Measurements from ENCODE around the gene HSD17B4. TPM values are rescaled to one million over a fixed set of nuclear protein-coding genes. Genes with fewer than 3 reads are reported as not detected.
A peak's percentile ranks its signal among the peaks of the same experiment; 100 is the strongest.

Gene HSD17B4
- total RNA-seq, 1 donor from 2014 or later, result 115 TPM

DNA sequence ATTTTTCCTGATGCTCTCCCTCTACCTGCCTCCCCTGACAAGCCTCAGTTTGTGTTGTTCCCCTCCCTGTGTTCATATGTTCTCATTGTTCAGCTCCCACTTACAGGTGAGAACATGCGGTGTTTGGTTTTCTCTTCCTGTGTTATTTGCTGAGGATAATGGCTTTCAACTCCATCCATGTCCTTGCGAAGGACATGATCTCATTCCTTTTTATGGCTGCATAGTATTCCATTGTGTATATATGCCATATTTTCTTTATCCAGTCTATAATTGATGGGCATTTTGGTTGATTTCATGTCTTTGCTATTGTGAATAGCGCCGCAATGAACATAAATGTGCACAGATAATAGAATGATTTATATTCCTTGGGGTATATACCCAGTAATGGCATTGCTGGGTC, 99.5 kb downstream of the HSD17B4 start:
- no peaks in the 10 kb centered on the region for H3K27me3 ChIP-seq (ENCODE audit: control insufficient read depth, insufficient read depth, low read length)
- TF ChIP-seq, protein P1, sequence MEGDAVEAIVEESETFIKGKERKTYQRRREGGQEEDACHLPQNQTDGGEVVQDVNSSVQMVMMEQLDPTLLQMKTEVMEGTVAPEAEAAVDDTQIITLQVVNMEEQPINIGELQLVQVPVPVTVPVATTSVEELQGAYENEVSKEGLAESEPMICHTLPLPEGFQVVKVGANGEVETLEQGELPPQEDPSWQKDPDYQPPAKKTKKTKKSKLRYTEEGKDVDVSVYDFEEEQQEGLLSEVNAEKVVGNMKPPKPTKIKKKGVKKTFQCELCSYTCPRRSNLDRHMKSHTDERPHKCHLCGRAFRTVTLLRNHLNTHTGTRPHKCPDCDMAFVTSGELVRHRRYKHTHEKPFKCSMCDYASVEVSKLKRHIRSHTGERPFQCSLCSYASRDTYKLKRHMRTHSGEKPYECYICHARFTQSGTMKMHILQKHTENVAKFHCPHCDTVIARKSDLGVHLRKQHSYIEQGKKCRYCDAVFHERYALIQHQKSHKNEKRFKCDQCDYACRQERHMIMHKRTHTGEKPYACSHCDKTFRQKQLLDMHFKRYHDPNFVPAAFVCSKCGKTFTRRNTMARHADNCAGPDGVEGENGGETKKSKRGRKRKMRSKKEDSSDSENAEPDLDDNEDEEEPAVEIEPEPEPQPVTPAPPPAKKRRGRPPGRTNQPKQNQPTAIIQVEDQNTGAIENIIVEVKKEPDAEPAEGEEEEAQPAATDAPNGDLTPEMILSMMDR (IDR thresholded peaks at IDR 0.05; ENCODE audit: insufficient read depth, low read length, severe bottlenecking), result no peak
- DNase-seq (ENCODE audit: low read depth), result no peak
- no peak overlapping the region for H3K4me3 ChIP-seq (ENCODE audit: low read depth, low read length)
- FAIRE-seq, result no peak
- no peaks in the 10 kb centered on the region for H3K36me3 ChIP-seq (ENCODE audit: control insufficient read depth, insufficient read depth, low read length)

- Histone ChIP-seq H3K4me3 (ENCODE audit: low read depth, low read length) (no peak overlapping the region), H3K27me3 (ENCODE audit: control insufficient read depth, insufficient read depth, low read length) (no peaks in the 10 kb centered on the region), H3K36me3 (ENCODE audit: control insufficient read depth, insufficient read depth, low read length) (no peaks in the 10 kb centered on the region)
- FAIRE-seq (no peak), DNase-seq (ENCODE audit: low read depth) (no peak)
- TF ChIP-seq, protein P1 (IDR thresholded peaks at IDR 0.05; ENCODE audit: insufficient read depth, low read length, severe bottlenecking), result no peak
These were observed 102.3 kb downstream of the HSD17B4 start for GRCh38 chr5:119554597-119554996.

GRCh38 chr5:119570910-119571309, 118.6 kb downstream of the HSD17B4 start:
- TF ChIP-seq, protein P1 (IDR thresholded peaks at IDR 0.05; ENCODE audit: insufficient read depth, low read length, severe bottlenecking), result no peak
- no peak for DNase-seq (ENCODE audit: low read depth)
- FAIRE-seq, result no peak
- no peaks in the 10 kb centered on the region for H3K36me3 ChIP-seq (ENCODE audit: control insufficient read depth, insufficient read depth, low read length)
- no peaks in the 10 kb centered on the region for H3K27me3 ChIP-seq (ENCODE audit: control insufficient read depth, insufficient read depth, low read length)
- H3K4me3 ChIP-seq (ENCODE audit: low read depth, low read length), result no peak overlapping the region

GRCh38 chr5:119578937-119579336, 126.6 kb downstream of the HSD17B4 start:
- Histone ChIP-seq H3K27me3 (ENCODE audit: control insufficient read depth, insufficient read depth, low read length) (no peaks in the 10 kb centered on the region), H3K36me3 (ENCODE audit: control insufficient read depth, insufficient read depth, low read length) (no peaks in the 10 kb centered on the region), H3K4me3 (ENCODE audit: low read depth, low read length) (no peak overlapping the region)
- DNase-seq (ENCODE audit: low read depth) (peak; percentile 59), FAIRE-seq (no peak)
- TF ChIP-seq, protein P1 (IDR thresholded peaks at IDR 0.05; ENCODE audit: insufficient read depth, low read length, severe bottlenecking), result peak; percentile 38

DNA sequence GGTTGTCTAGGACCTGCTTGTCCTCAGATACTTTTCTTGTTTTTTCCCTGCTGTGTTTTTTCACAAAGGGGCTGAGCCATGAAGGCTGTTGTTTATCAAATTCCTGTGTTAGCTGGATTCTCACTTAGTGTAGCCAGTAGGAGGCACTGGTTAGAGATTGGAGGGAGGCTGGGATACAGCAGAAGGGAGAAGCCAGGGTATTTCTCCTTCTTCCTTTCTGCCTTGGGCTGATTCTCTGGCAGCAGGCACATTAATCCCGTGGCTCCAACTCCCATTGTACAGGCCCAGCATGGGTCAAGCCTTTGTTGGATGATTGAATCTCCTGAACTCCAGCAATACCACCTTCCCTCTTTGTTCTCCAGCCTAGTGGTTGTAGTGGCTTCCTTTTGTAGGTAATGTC, 130.7 kb downstream of the HSD17B4 start:
- Histone ChIP-seq H3K4me3 (ENCODE audit: low read depth, low read length) (no peak overlapping the region), H3K36me3 (ENCODE audit: control insufficient read depth, insufficient read depth, low read length) (no peaks in the 10 kb centered on the region), H3K27me3 (ENCODE audit: control insufficient read depth, insufficient read depth, low read length) (no peaks in the 10 kb centered on the region)
- FAIRE-seq (no peak), DNase-seq (ENCODE audit: low read depth) (no peak)
- TF ChIP-seq, protein P1 (IDR thresholded peaks at IDR 0.05; ENCODE audit: insufficient read depth, low read length, severe bottlenecking), result no peak

GRCh38 chr5:119583684-119584083, 131.4 kb downstream of the HSD17B4 start:
- TF ChIP-seq, protein P1 (IDR thresholded peaks at IDR 0.05; ENCODE audit: insufficient read depth, low read length, severe bottlenecking), result no peak
- H3K27me3 ChIP-seq (ENCODE audit: control insufficient read depth, insufficient read depth, low read length), result no peaks in the 10 kb centered on the region
- H3K4me3 ChIP-seq (ENCODE audit: low read depth, low read length), result no peak overlapping the region
- FAIRE-seq, result no peak
- H3K36me3 ChIP-seq (ENCODE audit: control insufficient read depth, insufficient read depth, low read length), result no peaks in the 10 kb centered on the region
- DNase-seq (ENCODE audit: low read depth), result no peak

All from bronchial epithelial cell (primary cell).